HepG2 (cell line): ENCODE results near the gene WNT5B. TPM values are rescaled to one million over a fixed set of nuclear protein-coding genes. Genes with fewer than 3 reads are reported as not detected.

ENCODE experiments used
- ARNTL ChIP-seq: sonication (generic); formaldehyde crosslinking; IDR thresholded peaks from 2 replicates; pipeline ENCODE4 v1.4.0; 2020; ENCODE audit warnings: mild to moderate bottlenecking, missing genetic modification reagents
- CREB1 ChIP-seq, 2 experiments: fragments of 450-650 bp in 1 of 2; IDR thresholded peaks; 2 replicates each; pipeline ENCODE4 v1.6.1; 2016 to 2017; ENCODE audit warnings: control low read depth in 1 of 2, mild to moderate bottlenecking in 1 of 2, missing compliant biosample characterization in 1 of 2, missing genetic modification characterization in 1 of 2
- MEIS2 ChIP-seq: sonication (generic); formaldehyde crosslinking; IDR thresholded peaks from 2 replicates; pipeline ENCODE4 v1.9.0; 2021; ENCODE audit warnings: mild to moderate bottlenecking, missing genetic modification reagents
- MIXL1 ChIP-seq: IDR thresholded peaks from 2 replicates; pipeline ENCODE4 v1.6.1; 2016
- NFIC ChIP-seq: IDR thresholded peaks from 2 replicates; pipeline ENCODE4 v1.6.1; 2012; ENCODE audit warnings: mild to moderate bottlenecking, low read length, inconsistent platforms
- NR2F1 ChIP-seq, 2 experiments: fragments of 450-650 bp in 1 of 2; formaldehyde crosslinking in 1 of 2; IDR thresholded peaks; 2 replicates each; pipeline versions ENCODE4 v1.5.0 to v1.6.1; 2016 to 2020; ENCODE audit warnings: mild to moderate bottlenecking in 1 of 2, missing compliant biosample characterization in 1 of 2, missing genetic modification reagents in 1 of 2, moderate library complexity in 1 of 2
- PHF21A ChIP-seq: sonication (generic); formaldehyde crosslinking; IDR thresholded peaks from 2 replicates; pipeline ENCODE4 v1.5.0; 2020; ENCODE audit warnings: mild to moderate bottlenecking, missing genetic modification reagents
- PTBP1 ChIP-seq: fragments of 200-400 bp; formaldehyde crosslinking; IDR thresholded peaks from 2 replicates; pipeline ENCODE4 v1.6.1; 2018; ENCODE audit warnings: low read length, low read depth; ENCODE audit not compliant: poor library complexity, severe bottlenecking
- RFX5 ChIP-seq: IDR thresholded peaks from 2 replicates; pipeline ENCODE4 v1.6.1; 2011; ENCODE audit warnings: low read depth, low read length, improper control_type of control experiment
- SMARCE1 ChIP-seq: fragments of 450-650 bp; IDR thresholded peaks from 2 replicates; pipeline ENCODE4 v1.6.1; 2017; ENCODE audit warnings: borderline replicate concordance
- SNRNP70 ChIP-seq: fragments of 200-400 bp; formaldehyde crosslinking; IDR thresholded peaks from 2 replicates; pipeline ENCODE4 v1.6.1; 2017; ENCODE audit warnings: mild to moderate bottlenecking, low read depth, low read length, moderate library complexity
- TBL1XR1 ChIP-seq: fragments of 150-350 bp; IDR thresholded peaks from 2 replicates; pipeline ENCODE4 v1.6.1; 2014; ENCODE audit warnings: borderline replicate concordance, low read length; ENCODE audit not compliant: partially characterized antibody
- TP53 ChIP-seq: sonication (generic); formaldehyde crosslinking; conservative IDR thresholded peaks from 2 replicates; pipeline ENCODE4 v1.4.0; 2020; ENCODE audit warnings: missing genetic modification reagents
- ZFP37 ChIP-seq: sonication (generic); formaldehyde crosslinking; IDR thresholded peaks from 2 replicates; pipeline ENCODE4 v1.4.0; 2020; ENCODE audit warnings: missing genetic modification reagents, borderline replicate concordance
- ZKSCAN8 ChIP-seq: IDR thresholded peaks from 2 replicates; pipeline ENCODE4 v1.6.1; 2016; ENCODE audit warnings: borderline replicate concordance, missing genetic modification reagents, missing compliant biosample characterization
- ZMYM3 ChIP-seq: sonication (generic); formaldehyde crosslinking; IDR thresholded peaks from 2 replicates; pipeline ENCODE4 v1.5.1; 2020; ENCODE audit warnings: mild to moderate bottlenecking, missing genetic modification reagents
- ZNF225 ChIP-seq: sonication (generic); formaldehyde crosslinking; IDR thresholded peaks from 2 replicates; pipeline ENCODE4 v1.4.0; 2020; ENCODE audit warnings: mild to moderate bottlenecking, missing genetic modification reagents
- ZNF670 ChIP-seq: sonication (generic); formaldehyde crosslinking; IDR thresholded peaks from 2 replicates; pipeline ENCODE4 v1.8.0; 2022; ENCODE audit warnings: mild to moderate bottlenecking, missing genetic modification reagents, borderline replicate concordance
- ZNF720 ChIP-seq: sonication (generic); formaldehyde crosslinking; IDR thresholded peaks from 2 replicates; pipeline ENCODE4 v1.4.0; 2020; ENCODE audit warnings: missing genetic modification reagents
- ZSCAN31 ChIP-seq: sonication (generic); formaldehyde crosslinking; IDR thresholded peaks from 2 replicates; pipeline ENCODE4 v1.5.0; 2020; ENCODE audit warnings: low read depth, mild to moderate bottlenecking, missing genetic modification reagents
- polyA plus RNA-seq, 8 experiments: library from polyadenylated mRNA; depleted of rRNA in 3 of 8; stranded (reverse) in 7 of 8; unstranded in 1 of 8; fragments of >200 nt; fragmentation: Illumina TruSeq in 4 of 8; extraction: Trizol in 4 of 8; gene quantifications; 2 replicates each; pipeline versions ENCODE4 v1.2.1 to v1.2.3, GENCODE V29; 2011 to 2016; ENCODE audit warnings: low read depth in 4 of 8, missing spikeins in 1 of 8, mixed read lengths in 1 of 8; ENCODE audit not compliant: insufficient read depth in 1 of 8
- total RNA-seq, 5 experiments: library from RNA; depleted of rRNA; stranded (reverse); fragments of >200 nt; fragmentation: Illumina TruSeq; extraction: Trizol; gene quantifications; 2 replicates each; pipeline ENCODE4 v1.2.3, GENCODE V29; 2016; ENCODE audit warnings: low read depth in 1 of 5
- TF ChIP-seq, protein P1 (sequence below): IDR thresholded peaks from 2 replicates; pipeline ENCODE4 v1.6.1; 2012; ENCODE audit warnings: low read length, improper control_type of control experiment
- TF ChIP-seq, protein P2 (sequence below): IDR thresholded peaks from 2 replicates; pipeline ENCODE4 v1.6.1; 2016; ENCODE audit warnings: low read depth
- TF ChIP-seq, protein P3 (sequence below): sonication (generic); formaldehyde crosslinking; IDR thresholded peaks from 2 replicates; pipeline ENCODE4 v1.9.0; 2021; ENCODE audit warnings: missing genetic modification reagents, borderline replicate concordance

WNT5B gene
- total and polyA plus RNA-seq, 2 of the 13 experiments (the other 11 are each of a cell fraction or from before 2014, with no cell fraction given) = 0.04 TPM; not detected in 1

DNA sequence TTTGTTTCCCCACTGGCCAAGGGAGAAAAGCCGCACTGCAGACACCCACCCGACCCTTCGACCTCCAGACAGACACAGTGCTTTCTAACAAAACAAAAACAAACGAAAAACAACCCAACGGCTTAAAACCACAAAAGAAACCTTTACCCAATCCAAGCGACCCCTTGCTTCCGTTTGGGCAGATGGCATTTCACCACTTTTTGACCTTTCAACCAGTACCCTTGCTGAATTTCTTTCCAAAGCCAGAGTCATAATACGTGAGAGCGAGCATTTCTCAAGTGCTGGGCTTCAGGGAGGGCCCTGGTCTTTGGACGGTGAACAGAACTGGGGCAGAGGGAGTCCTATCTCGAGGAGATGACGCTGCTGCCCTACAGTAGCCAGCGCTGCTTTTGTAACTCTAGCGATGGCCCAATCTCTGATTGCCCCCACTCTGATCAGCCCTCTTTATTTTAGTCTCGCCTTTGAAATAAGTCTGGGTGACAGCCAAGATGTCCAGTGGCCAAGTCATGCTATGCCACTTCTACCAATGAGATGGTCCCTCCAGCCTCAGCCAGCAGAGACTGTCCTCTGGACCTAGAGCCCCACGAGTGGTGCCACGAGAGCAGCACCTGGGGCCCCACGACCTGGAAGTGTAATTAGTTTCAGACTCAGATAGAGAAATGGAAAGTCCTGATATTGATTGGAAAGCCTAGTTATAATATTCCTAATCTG is 40.0 kb downstream of the WNT5B start (continued):
- TF ChIP-seq MEIS2 (CRISPR knock-in tag) (peak; percentile 23; the same call in 1 of the 2 replicates), NFIC (peak; percentile 84; the same call in 1 of the 2 replicates), MIXL1 (CRISPR knock-in tag) (0 out of 2 replicates have a peak, but pooled peaks have one; percentile 15), NR2F1 (CRISPR knock-in tag; IDR thresholded peaks at IDR 0.05) (peak; percentile 84 to 86; a peak in 3 of 4 replicates), ARNTL (CRISPR knock-in tag) (peak; percentile 51), ZNF225 (CRISPR knock-in tag) (0 out of 2 replicates have a peak, but pooled peaks have one; percentile 20), ZFP37 (CRISPR knock-in tag) (0 out of 2 replicates have a peak, but pooled peaks have one; percentile 24), TP53 (CRISPR knock-in tag) (0 out of 2 replicates have a peak, but pooled peaks have one; percentile 25), PTBP1 (no peak), TBL1XR1 (peak; percentile 97), ZMYM3 (peak; percentile 34; the same call in 1 of the 2 replicates), SNRNP70 (no peak), ZNF720 (CRISPR knock-in tag) (no peak), CREB1 (IDR thresholded peaks at IDR 0.05) (0 out of 2 replicates have a peak, but pooled peaks have one; percentile 27), CREB1 (CRISPR knock-in tag; IDR thresholded peaks at IDR 0.05) (peak; percentile 82), ZSCAN31 (0 out of 2 replicates have a peak, but pooled peaks have one; percentile 55), SMARCE1 (no peak), PHF21A (CRISPR knock-in tag) (peak; percentile 72), ZNF670 (peak; percentile 88), ZKSCAN8 (CRISPR knock-in tag) (no peak), RFX5 (no peak)
- TF ChIP-seq, protein P1, sequence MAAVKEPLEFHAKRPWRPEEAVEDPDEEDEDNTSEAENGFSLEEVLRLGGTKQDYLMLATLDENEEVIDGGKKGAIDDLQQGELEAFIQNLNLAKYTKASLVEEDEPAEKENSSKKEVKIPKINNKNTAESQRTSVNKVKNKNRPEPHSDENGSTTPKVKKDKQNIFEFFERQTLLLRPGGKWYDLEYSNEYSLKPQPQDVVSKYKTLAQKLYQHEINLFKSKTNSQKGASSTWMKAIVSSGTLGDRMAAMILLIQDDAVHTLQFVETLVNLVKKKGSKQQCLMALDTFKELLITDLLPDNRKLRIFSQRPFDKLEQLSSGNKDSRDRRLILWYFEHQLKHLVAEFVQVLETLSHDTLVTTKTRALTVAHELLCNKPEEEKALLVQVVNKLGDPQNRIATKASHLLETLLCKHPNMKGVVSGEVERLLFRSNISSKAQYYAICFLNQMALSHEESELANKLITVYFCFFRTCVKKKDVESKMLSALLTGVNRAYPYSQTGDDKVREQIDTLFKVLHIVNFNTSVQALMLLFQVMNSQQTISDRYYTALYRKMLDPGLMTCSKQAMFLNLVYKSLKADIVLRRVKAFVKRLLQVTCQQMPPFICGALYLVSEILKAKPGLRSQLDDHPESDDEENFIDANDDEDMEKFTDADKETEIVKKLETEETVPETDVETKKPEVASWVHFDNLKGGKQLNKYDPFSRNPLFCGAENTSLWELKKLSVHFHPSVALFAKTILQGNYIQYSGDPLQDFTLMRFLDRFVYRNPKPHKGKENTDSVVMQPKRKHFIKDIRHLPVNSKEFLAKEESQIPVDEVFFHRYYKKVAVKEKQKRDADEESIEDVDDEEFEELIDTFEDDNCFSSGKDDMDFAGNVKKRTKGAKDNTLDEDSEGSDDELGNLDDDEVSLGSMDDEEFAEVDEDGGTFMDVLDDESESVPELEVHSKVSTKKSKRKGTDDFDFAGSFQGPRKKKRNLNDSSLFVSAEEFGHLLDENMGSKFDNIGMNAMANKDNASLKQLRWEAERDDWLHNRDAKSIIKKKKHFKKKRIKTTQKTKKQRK = no peak
- TF ChIP-seq, protein P2, sequence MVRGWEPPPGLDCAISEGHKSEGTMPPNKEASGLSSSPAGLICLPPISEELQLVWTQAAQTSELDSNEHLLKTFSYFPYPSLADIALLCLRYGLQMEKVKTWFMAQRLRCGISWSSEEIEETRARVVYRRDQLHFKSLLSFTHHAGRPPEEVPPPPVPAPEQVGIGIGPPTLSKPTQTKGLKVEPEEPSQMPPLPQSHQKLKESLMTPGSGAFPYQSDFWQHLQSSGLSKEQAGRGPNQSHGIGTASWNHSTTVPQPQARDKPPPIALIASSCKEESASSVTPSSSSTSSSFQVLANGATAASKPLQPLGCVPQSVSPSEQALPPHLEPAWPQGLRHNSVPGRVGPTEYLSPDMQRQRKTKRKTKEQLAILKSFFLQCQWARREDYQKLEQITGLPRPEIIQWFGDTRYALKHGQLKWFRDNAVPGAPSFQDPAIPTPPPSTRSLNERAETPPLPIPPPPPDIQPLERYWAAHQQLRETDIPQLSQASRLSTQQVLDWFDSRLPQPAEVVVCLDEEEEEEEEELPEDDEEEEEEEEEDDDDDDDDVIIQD = peak; percentile 22; the same call in 1 of the 2 replicates
- TF ChIP-seq, protein P3, sequence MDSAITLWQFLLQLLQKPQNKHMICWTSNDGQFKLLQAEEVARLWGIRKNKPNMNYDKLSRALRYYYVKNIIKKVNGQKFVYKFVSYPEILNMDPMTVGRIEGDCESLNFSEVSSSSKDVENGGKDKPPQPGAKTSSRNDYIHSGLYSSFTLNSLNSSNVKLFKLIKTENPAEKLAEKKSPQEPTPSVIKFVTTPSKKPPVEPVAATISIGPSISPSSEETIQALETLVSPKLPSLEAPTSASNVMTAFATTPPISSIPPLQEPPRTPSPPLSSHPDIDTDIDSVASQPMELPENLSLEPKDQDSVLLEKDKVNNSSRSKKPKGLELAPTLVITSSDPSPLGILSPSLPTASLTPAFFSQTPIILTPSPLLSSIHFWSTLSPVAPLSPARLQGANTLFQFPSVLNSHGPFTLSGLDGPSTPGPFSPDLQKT (CRISPR knock-in tag) = no peak
